Stimulated activated CD8-positive, alpha-beta memory T cell treated with anti-CD3 and anti-CD28 coated beads, Interleukin-15, amount 100 ng/mL, for 4 hours (primary cell): Measurements from ENCODE around the gene RAB1A.

Source experiments
- DNase-seq, 2 donors: peaks; one replicate each; pipeline ENCODE4 v3.0.0-alpha.2; 2020; ENCODE audit warnings: low read depth in 2 of 2

The RAB1A gene

DNA sequence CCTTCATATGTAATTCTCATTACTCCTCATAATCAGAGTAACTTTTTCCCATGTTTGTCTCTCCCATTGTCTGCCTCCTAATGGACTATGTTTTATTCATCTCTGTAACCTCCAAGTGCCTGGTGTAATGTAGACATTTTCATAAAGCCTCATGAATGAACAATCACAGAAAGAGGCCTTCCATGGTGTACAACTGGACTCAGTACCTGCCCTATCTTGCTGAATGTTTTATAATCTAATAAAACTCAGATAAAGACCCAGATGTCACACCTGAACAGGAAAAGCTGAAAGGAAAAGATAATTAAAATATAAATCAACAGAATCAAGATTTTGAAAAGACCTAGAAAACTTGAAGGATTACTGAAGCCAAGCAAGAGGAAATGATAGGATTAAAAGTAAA lies 36.7 kb downstream of the RAB1A start:
- DNase-seq: no peak

GRCh38 chr2:65092791-65093190 lies 37.1 kb downstream of the RAB1A start:
- no peak for DNase-seq

DNA sequence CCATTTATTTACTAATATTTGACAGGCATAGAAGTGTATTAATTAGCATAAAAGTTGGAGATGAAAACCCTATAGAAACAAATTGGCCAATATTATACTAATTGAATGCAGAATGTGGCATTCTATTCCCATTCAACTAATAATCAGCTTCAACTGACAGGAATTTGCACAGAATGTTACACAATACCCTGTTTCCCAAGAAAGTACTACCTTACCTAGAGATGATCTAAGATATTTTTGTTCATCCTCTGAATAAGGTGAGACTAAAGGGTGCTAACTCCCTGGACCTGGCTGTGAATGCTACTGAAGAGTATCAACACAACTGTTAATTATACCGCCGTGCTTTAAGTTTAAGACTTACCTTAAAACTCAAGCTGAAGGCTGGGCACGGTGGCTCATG lies 44.8 kb downstream of the RAB1A start:
- DNase-seq: no peak

DNA sequence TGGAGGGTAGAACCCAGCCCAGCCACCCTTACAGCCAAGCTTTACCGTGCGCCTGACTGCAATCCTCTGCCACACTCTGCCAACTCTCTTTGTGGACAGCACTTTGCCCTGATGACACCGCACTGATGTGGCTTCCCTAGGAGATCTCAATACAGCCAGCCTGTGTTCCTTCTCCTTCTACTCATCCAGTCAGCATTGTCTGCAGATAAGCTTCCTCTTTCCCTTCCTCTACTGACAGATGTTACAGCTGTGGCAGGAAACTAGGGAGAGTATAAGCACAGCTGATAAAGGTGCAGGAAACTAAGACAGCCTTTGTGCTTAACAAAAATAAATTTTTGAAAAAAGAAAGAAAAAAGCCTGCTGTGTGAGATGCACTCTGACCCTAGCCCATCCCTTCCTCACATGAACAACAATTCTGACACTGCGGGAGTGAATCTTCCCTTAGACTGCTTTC lies 48.6 kb downstream of the RAB1A start:
- DNase-seq: no peak

GRCh38 chr2:65079017-65079416 lies 50.9 kb downstream of the RAB1A start:
- no peak for DNase-seq

DNA sequence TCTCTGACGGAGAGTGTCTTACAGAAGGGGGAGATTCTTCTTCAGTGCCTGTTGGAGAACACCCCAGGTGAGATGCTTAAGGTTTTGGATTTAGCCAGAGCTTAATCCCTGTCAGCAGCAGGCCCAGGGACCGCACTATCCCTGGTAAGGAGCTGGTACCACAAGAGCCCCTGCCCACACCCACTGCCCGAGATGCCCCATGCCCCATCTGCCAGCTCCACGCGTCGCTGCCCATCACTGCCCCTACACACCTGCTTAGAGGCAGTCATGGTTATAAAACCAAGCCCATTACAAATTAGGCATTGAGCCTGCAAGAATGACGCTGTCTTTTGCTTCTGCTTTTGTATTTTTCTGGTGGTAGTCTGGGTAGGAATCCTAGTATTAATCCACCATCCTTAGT lies 52.0 kb downstream of the RAB1A start:
- no peak for DNase-seq

DNA sequence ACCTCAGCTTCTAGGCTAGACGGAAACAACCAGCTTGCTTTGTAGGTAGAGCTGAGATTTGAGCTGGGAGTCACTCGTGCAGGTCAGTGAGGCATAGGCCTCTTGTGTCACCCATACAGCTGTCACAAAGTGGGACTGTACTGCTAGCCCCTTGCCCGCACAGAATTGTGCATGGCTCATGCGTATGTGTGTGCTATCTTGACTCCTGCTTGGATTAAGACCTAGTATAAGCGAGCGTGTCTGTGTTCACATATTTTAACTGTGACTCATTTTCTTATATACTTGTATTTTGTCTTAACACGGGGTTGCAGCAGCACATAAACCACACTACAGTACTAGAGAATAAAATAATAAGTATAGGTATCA lies 53.6 kb downstream of the RAB1A start:
- DNase-seq: no peak

GRCh38 chr2:65075605-65076344 lies 54.1 kb downstream of the RAB1A start:
- no peak for DNase-seq

GRCh38 chr2:65075176-65075575 lies 54.7 kb downstream of the RAB1A start:
- DNase-seq: no peak

- DNase-seq: no peak
Observed at GRCh38 chr2:65073879-65074565, 55.9 kb downstream of the RAB1A start.

GRCh38 chr2:65072181-65072970 lies 57.5 kb downstream of the RAB1A start:
- DNase-seq: no peak

- no peak for DNase-seq
Observed at GRCh38 chr2:65071499-65072180, 58.3 kb downstream of the RAB1A start.

GRCh38 chr2:65070856-65071255 lies 59.0 kb downstream of the RAB1A start:
- no peak for DNase-seq

GRCh38 chr2:65070172-65070830 lies 59.6 kb downstream of the RAB1A start:
- DNase-seq: no peak

- no peak for DNase-seq
Observed at GRCh38 chr2:65069439-65069824, 60.5 kb downstream of the RAB1A start.

DNA sequence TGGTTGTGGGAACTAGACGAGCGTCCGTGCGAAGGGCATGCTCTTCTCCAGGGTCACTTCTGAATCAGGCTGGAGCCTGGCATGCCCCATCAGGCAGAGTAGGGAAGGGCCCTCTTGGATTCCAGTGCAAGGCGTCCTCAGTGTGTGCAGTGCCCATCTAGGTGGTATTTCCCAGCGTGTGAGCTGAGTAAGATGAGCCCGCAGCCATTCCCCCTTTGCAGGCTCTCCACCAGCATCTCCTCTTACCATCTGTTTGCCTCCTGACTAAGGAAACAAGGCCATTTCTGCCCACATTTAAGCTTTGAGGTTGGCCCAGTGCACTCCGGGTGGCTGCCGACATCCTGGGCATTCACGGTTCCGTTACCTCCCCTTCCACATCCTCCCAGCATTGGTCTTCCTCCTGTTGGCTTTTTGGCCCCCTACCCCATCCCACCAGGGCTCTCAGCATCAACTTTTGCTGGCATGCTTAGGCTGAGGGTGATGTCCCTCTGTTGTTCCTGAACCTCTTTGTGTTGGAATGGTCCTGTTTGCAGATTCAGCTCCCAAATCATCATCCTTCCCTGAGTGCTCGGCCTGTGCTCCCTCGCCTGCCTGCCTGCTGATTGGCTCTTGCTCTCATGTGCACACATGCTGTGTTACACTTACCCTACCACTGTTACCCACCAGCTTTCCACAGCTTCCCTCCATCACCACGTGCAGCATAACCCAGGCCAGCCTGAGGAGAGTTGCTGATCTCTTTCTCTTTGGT lies 61.9 kb downstream of the RAB1A start:
- DNase-seq: no peak

DNA sequence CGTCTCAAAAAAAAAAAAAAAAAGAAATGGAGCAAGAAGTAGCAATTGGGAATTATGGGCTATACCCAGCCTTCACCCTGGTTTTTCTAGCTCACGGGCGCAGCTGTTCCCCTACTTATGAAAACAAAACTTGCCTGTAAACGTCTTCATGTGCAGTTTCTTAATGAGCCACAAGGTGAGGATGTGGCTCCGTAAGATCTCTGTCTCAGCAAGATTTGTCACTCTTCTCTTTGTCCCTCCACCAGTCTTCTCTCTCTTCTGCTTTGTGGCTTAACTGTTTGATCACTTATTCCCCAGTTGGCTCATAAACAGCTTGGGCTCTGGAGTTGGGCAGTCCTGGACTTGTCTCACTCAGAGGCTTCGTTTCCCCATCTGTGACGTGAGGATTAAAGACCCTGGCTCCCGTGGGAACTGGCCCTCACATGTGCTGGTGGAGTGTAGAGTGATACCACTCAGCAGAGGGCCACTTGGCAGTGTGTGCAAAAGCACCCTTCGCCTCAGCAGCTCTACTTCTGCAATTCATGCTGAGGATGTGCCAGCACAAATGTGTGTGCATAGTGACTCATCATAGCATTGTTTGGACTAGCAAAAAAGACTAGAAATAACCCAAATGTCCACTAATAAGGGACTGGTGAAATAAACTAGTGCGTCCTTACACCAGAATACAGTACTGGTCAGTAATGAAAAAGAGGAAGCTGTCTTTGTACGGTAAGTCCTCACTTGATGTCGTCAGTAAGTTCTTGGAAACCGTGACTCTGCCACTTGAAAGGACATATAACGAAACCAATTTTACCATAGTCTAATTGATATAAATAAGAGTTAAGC lies 65.0 kb downstream of the RAB1A start:
- DNase-seq: no peak

GRCh38 chr2:65062843-65063825 lies 66.8 kb downstream of the RAB1A start:
- no peak for DNase-seq

- DNase-seq: no peak
Observed at GRCh38 chr2:65061910-65062339, 68.0 kb downstream of the RAB1A start.
